Prostate gland (tissue), 2 donors: ENCODE data around the gene ACOT8.

Experiments
- CTCF ChIP-seq, 4 experiments: fragments of 200-600 bp in 2 of 4; fragments of 450-650 bp in 2 of 4; sonication (generic) in 2 of 4; IDR thresholded peaks; 1 replicate in 3 of 4; 2 replicates in 1 of 4; pipeline ENCODE4 v1.5.1; 2016 to 2019; ENCODE audit warnings: antibody characterized with exemption in 4 of 4, mild to moderate bottlenecking in 2 of 4, moderate library complexity in 2 of 4
- POLR2A ChIP-seq: fragments of 450-650 bp; IDR thresholded peaks from one replicate; pipeline ENCODE4 v1.6.1; 2016; ENCODE audit warnings: antibody characterized with exemption, mild to moderate bottlenecking
- POLR2AphosphoS5 ChIP-seq: sonication (generic); formaldehyde crosslinking; IDR thresholded peaks from one replicate; pipeline ENCODE4 v1.6.1; 2017; ENCODE audit warnings: antibody characterized with exemption

- TF ChIP-seq POLR2A (no peak), CTCF (IDR thresholded peaks at IDR 0.05) (no peak), POLR2AphosphoS5 (no peak)
These were observed 43.7 kb downstream of the ACOT8 start for GRCh38 chr20:45813489-45813888.
